ENCODE results near the gene TNK1.

Gene TNK1

GRCh38 chr17:7379134-7379533 is 1.8 kb upstream of the TNK1 start:
- Histone ChIP-seq H3K4me1 (ENCODE audit: insufficient read depth, low read length) (peaks cover 21% of the 10 kb centered on the region), H3K27ac (ENCODE audit: low read depth, low read length) (no peak overlapping the region), H3K27me3 (ENCODE audit: control insufficient read depth in 1 of 2, insufficient read depth in 2 of 2, low read length in 2 of 2) (no peaks in the 10 kb centered on the region), H3K9ac (ENCODE audit: low read length) (no peak overlapping the region), H3K4me3 (ENCODE audit: low read depth in 1 of 2, low read length in 2 of 2) (no peak overlapping the region), H3K36me3 (ENCODE audit: insufficient read depth, low read length) (no peaks in the 10 kb centered on the region), H3K9me3 (ENCODE audit: low read length) (no peaks in the 10 kb centered on the region)

GRCh38 chr17:7380321-7380720 is 568 bp upstream of the TNK1 start:
- Histone ChIP-seq H3K4me3 (ENCODE audit: low read depth in 1 of 2, low read length in 2 of 2) (peak overlapping the region; percentile 57 to 69), H3K4me1 (ENCODE audit: insufficient read depth, low read length) (peaks cover 21% of the 10 kb centered on the region), H3K27ac (ENCODE audit: low read depth, low read length) (peak overlapping the region; percentile 37), H3K27me3 (ENCODE audit: control insufficient read depth in 1 of 2, insufficient read depth in 2 of 2, low read length in 2 of 2) (no peaks in the 10 kb centered on the region), H3K9ac (ENCODE audit: low read length) (no peak overlapping the region), H3K9me3 (ENCODE audit: low read length) (no peaks in the 10 kb centered on the region), H3K36me3 (ENCODE audit: insufficient read depth, low read length) (no peaks in the 10 kb centered on the region)

- H3K36me3 ChIP-seq (ENCODE audit: insufficient read depth, low read length), result no peaks in the 10 kb centered on the region
- H3K4me3 ChIP-seq (ENCODE audit: low read depth in 1 of 2, low read length in 2 of 2), result no peak overlapping the region
- H3K9me3 ChIP-seq (ENCODE audit: low read length), result no peaks in the 10 kb centered on the region
- H3K4me1 ChIP-seq (ENCODE audit: insufficient read depth, low read length), result peaks cover 21% of the 10 kb centered on the region
- no peak overlapping the region for H3K9ac ChIP-seq (ENCODE audit: low read length)
- H3K27ac ChIP-seq (ENCODE audit: low read depth, low read length), result no peak overlapping the region
- H3K27me3 ChIP-seq (ENCODE audit: control insufficient read depth in 1 of 2, insufficient read depth in 2 of 2, low read length in 2 of 2), result no peaks in the 10 kb centered on the region
These were observed 2.0 kb downstream of the TNK1 start for GRCh38 chr17:7382901-7383300.

- Histone ChIP-seq H3K27ac (ENCODE audit: low read depth, low read length) (no peak overlapping the region), H3K9me3 (ENCODE audit: low read length) (no peaks in the 10 kb centered on the region), H3K4me1 (ENCODE audit: insufficient read depth, low read length) (peaks cover 21% of the 10 kb centered on the region), H3K27me3 (ENCODE audit: control insufficient read depth in 1 of 2, insufficient read depth in 2 of 2, low read length in 2 of 2) (no peaks in the 10 kb centered on the region), H3K4me3 (ENCODE audit: low read depth in 1 of 2, low read length in 2 of 2) (peak overlapping the region; percentile 48 to 56), H3K9ac (ENCODE audit: low read length) (no peak overlapping the region), H3K36me3 (ENCODE audit: insufficient read depth, low read length) (no peaks in the 10 kb centered on the region)
These were observed 2.5 kb downstream of the TNK1 start for GRCh38 chr17:7383371-7383741.

- no peaks in the 10 kb centered on the region for H3K36me3 ChIP-seq (ENCODE audit: insufficient read depth, low read length)
- H3K4me1 ChIP-seq (ENCODE audit: insufficient read depth, low read length), result peaks cover 21% of the 10 kb centered on the region
- H3K27ac ChIP-seq (ENCODE audit: low read depth, low read length), result peak overlapping the region; percentile 39
- H3K27me3 ChIP-seq (ENCODE audit: control insufficient read depth in 1 of 2, insufficient read depth in 2 of 2, low read length in 2 of 2), result no peaks in the 10 kb centered on the region
- no peaks in the 10 kb centered on the region for H3K9me3 ChIP-seq (ENCODE audit: low read length)
- H3K9ac ChIP-seq (ENCODE audit: low read length), result no peak overlapping the region
- H3K4me3 ChIP-seq (ENCODE audit: low read depth in 1 of 2, low read length in 2 of 2), result peak overlapping the region; percentile 48 to 56
These were observed 3.0 kb downstream of the TNK1 start for GRCh38 chr17:7383742-7384488.

GRCh38 chr17:7384489-7385081 is 3.7 kb downstream of the TNK1 start:
- Histone ChIP-seq H3K4me1 (ENCODE audit: insufficient read depth, low read length) (peaks cover 21% of the 10 kb centered on the region), H3K27me3 (ENCODE audit: control insufficient read depth in 1 of 2, insufficient read depth in 2 of 2, low read length in 2 of 2) (no peaks in the 10 kb centered on the region), H3K36me3 (ENCODE audit: insufficient read depth, low read length) (no peaks in the 10 kb centered on the region), H3K9me3 (ENCODE audit: low read length) (no peaks in the 10 kb centered on the region), H3K4me3 (ENCODE audit: low read depth in 1 of 2, low read length in 2 of 2) (peak overlapping the region; percentile 48 to 56), H3K9ac (ENCODE audit: low read length) (no peak overlapping the region), H3K27ac (ENCODE audit: low read depth, low read length) (peak overlapping the region; percentile 39)

- peaks cover 6% of the 10 kb centered on the region for H3K36me3 ChIP-seq (ENCODE audit: insufficient read depth, low read length)
- H3K4me3 ChIP-seq (ENCODE audit: low read depth in 1 of 2, low read length in 2 of 2), result no peak overlapping the region
These were observed 8.0 kb downstream of the TNK1 start for GRCh38 chr17:7388856-7389255.

GRCh38 chr17:7389924-7390910 is 9.3 kb downstream of the TNK1 start:
- H3K9me3 ChIP-seq (ENCODE audit: low read length), result no peaks in the 10 kb centered on the region
- H3K27ac ChIP-seq (ENCODE audit: low read depth, low read length), result no peak overlapping the region
- H3K9ac ChIP-seq (ENCODE audit: low read length), result no peak overlapping the region
- H3K4me3 ChIP-seq (ENCODE audit: low read depth in 1 of 2, low read length in 2 of 2), result no peak overlapping the region
- H3K4me1 ChIP-seq (ENCODE audit: insufficient read depth, low read length), result peaks cover 8% of the 10 kb centered on the region
- H3K36me3 ChIP-seq (ENCODE audit: insufficient read depth, low read length), result peaks cover 6% of the 10 kb centered on the region
- H3K27me3 ChIP-seq (ENCODE audit: control insufficient read depth in 1 of 2, insufficient read depth in 2 of 2, low read length in 2 of 2), result no peaks in the 10 kb centered on the region

More at GRCh38 chr17:7388856-7389255, 8.0 kb downstream of the TNK1 start:
- Histone ChIP-seq H3K9me3 (ENCODE audit: low read length) (no peaks in the 10 kb centered on the region), H3K27ac (ENCODE audit: low read depth, low read length) (no peak overlapping the region), H3K27me3 (ENCODE audit: control insufficient read depth in 1 of 2, insufficient read depth in 2 of 2, low read length in 2 of 2) (no peaks in the 10 kb centered on the region), H3K9ac (ENCODE audit: low read length) (no peak overlapping the region), H3K4me1 (ENCODE audit: insufficient read depth, low read length) (peaks cover 8% of the 10 kb centered on the region)

GRCh38 chr17:7391307-7391706 is 10.4 kb downstream of the TNK1 start:
- H3K36me3 ChIP-seq (ENCODE audit: insufficient read depth, low read length), result peaks cover 6% of the 10 kb centered on the region
- H3K27me3 ChIP-seq (ENCODE audit: control insufficient read depth in 1 of 2, insufficient read depth in 2 of 2, low read length in 2 of 2), result no peaks in the 10 kb centered on the region
- H3K4me3 ChIP-seq (ENCODE audit: low read depth in 1 of 2, low read length in 2 of 2), result no peak overlapping the region
- no peak overlapping the region for H3K27ac ChIP-seq (ENCODE audit: low read depth, low read length)
- H3K9ac ChIP-seq (ENCODE audit: low read length), result no peak overlapping the region
- peaks cover 8% of the 10 kb centered on the region for H3K4me1 ChIP-seq (ENCODE audit: insufficient read depth, low read length)
- no peaks in the 10 kb centered on the region for H3K9me3 ChIP-seq (ENCODE audit: low read length)

GRCh38 chr17:7392696-7393612 is 12.1 kb downstream of the TNK1 start:
- Histone ChIP-seq H3K9me3 (ENCODE audit: low read length) (no peaks in the 10 kb centered on the region), H3K9ac (ENCODE audit: low read length) (peak overlapping the region; percentile 68)

More at GRCh38 chr17:7392696-7393612, 12.1 kb downstream of the TNK1 start:
- peaks cover 6% of the 10 kb centered on the region for H3K36me3 ChIP-seq (ENCODE audit: insufficient read depth, low read length)
- H3K4me3 ChIP-seq (ENCODE audit: low read depth in 1 of 2, low read length in 2 of 2), result peak overlapping the region in 1 of 2 donors; percentile 86
- no peaks in the 10 kb centered on the region for H3K27me3 ChIP-seq (ENCODE audit: control insufficient read depth in 1 of 2, insufficient read depth in 2 of 2, low read length in 2 of 2)
- no peak overlapping the region for H3K27ac ChIP-seq (ENCODE audit: low read depth, low read length)
- peaks cover 8% of the 10 kb centered on the region for H3K4me1 ChIP-seq (ENCODE audit: insufficient read depth, low read length)
